Hematopoietic multipotent progenitor cell treated with erythropoietin and hydrocortisone succinate and interleukin-3 and kit ligand, for 6 days (in vitro differentiated cells): Measurements from ENCODE around the gene IL6.
A peak's percentile ranks its signal among the peaks of the same experiment; 100 is the strongest.
"Not testable (repeated sequence)": the region's sequence is repeated elsewhere in the genome, so short reads cannot be mapped to it uniquely, and the experiment has no call there.

ENCODE experiments used
- DNase-seq: peaks from one replicate; pipeline ENCODE4 v3.0.0-alpha.2; 2015

Gene IL6

GRCh38 chr7:22726907-22727713 lies at the start of gene IL6:
TSS of gene IL6 (plus strand) at chr7:22727200. CDS start at chr7:22727263, 63 bp downstream.
- peak; percentile 46 for DNase-seq

GRCh38 chr7:22677263-22677662 lies 49.7 kb upstream of the IL6 start:
- DNase-seq: not testable (repeated sequence)

- no peak for DNase-seq
These were observed 49.3 kb upstream of the IL6 start for GRCh38 chr7:22677680-22678079.

GRCh38 chr7:22680482-22680911 lies 46.5 kb upstream of the IL6 start:
- no peak for DNase-seq

- DNase-seq: no peak
These were observed 45.7 kb upstream of the IL6 start for GRCh38 chr7:22681312-22681711.

- DNase-seq: no peak
These were observed 44.9 kb upstream of the IL6 start for GRCh38 chr7:22681852-22682657.

GRCh38 chr7:22683379-22683778 lies 43.6 kb upstream of the IL6 start:
- DNase-seq: no peak

- no peak for DNase-seq
These were observed 40.4 kb upstream of the IL6 start for GRCh38 chr7:22686620-22687019.

GRCh38 chr7:22688084-22688483 lies 38.9 kb upstream of the IL6 start:
- DNase-seq: no peak

- not testable (repeated sequence) for DNase-seq
These were observed 38.1 kb upstream of the IL6 start for GRCh38 chr7:22688934-22689333.

- no peak for DNase-seq
These were observed 32.3 kb upstream of the IL6 start for GRCh38 chr7:22694597-22695207.

GRCh38 chr7:22695476-22696132 lies 31.4 kb upstream of the IL6 start:
- DNase-seq: no peak

GRCh38 chr7:22696541-22697228 lies 30.3 kb upstream of the IL6 start:
- no peak for DNase-seq

GRCh38 chr7:22697322-22697859 lies 29.6 kb upstream of the IL6 start:
- no peak for DNase-seq

GRCh38 chr7:22697876-22698606 lies 29.0 kb upstream of the IL6 start:
- no peak for DNase-seq

- no peak for DNase-seq
These were observed 28.2 kb upstream of the IL6 start for GRCh38 chr7:22698767-22699166.

GRCh38 chr7:22700559-22701002 lies 26.4 kb upstream of the IL6 start:
- DNase-seq: peak; percentile 22

GRCh38 chr7:22702516-22702915 lies 24.5 kb upstream of the IL6 start:
- no peak for DNase-seq

- not testable (repeated sequence) for DNase-seq
These were observed 23.7 kb upstream of the IL6 start for GRCh38 chr7:22703107-22703855.

- not testable (repeated sequence) for DNase-seq
These were observed 22.9 kb upstream of the IL6 start for GRCh38 chr7:22703978-22704610.
